RPMI7951 (cell line): ENCODE measurements around the gene DRD3. TPM values are rescaled to one million over a fixed set of nuclear protein-coding genes. Genes with fewer than 3 reads are reported as not detected.

Experiments used
- DNase-seq: peaks from one replicate; pipeline ENCODE4 v3.0.0-alpha.2; 2012; ENCODE audit warnings: low read depth
- total RNA-seq: library from RNA; depleted of rRNA; stranded (reverse); fragments of >200 nt; shearing (Covaris generic); gene quantifications from 2 replicates; pipeline ENCODE4 v1.2.3, GENCODE V29; 2014

DRD3 gene
- total RNA-seq, 1 experiment from 2014 or later: not detected

GRCh38 chr3:114179575-114179974 is 723 bp upstream of the DRD3 start:
- DNase-seq: peak; percentile 42

GRCh38 chr3:114176890-114177289 is 2.0 kb downstream of the DRD3 start:
- no peak for DNase-seq

GRCh38 chr3:114176487-114176886 is 2.4 kb downstream of the DRD3 start:
- no peak for DNase-seq

GRCh38 chr3:114175204-114175987 is 3.5 kb downstream of the DRD3 start:
- no peak for DNase-seq

- no peak for DNase-seq
Observed at GRCh38 chr3:114171677-114172076, 7.2 kb downstream of the DRD3 start.

- no peak for DNase-seq
Observed at GRCh38 chr3:114168150-114168549, 10.7 kb downstream of the DRD3 start.

- DNase-seq: no peak
Observed at GRCh38 chr3:114157321-114157720, 21.5 kb downstream of the DRD3 start.

GRCh38 chr3:114155370-114155821 is 23.5 kb downstream of the DRD3 start:
- DNase-seq: peak; percentile 59

- DNase-seq: no peak
Observed at GRCh38 chr3:114154321-114154821, 24.5 kb downstream of the DRD3 start.

GRCh38 chr3:114152519-114153151 is 26.2 kb downstream of the DRD3 start:
- peak; percentile 94 for DNase-seq

- DNase-seq: no peak
Observed at GRCh38 chr3:114151091-114151490, 27.8 kb downstream of the DRD3 start.

- no peak for DNase-seq
Observed at GRCh38 chr3:114147251-114147650, 31.6 kb downstream of the DRD3 start.

GRCh38 chr3:114144909-114145688 is 33.8 kb downstream of the DRD3 start:
- DNase-seq: peak; percentile 92

GRCh38 chr3:114143817-114144216 is 35.0 kb downstream of the DRD3 start:
- DNase-seq: no peak

- DNase-seq: no peak
Observed at GRCh38 chr3:114139836-114140235, 39.0 kb downstream of the DRD3 start.

- DNase-seq: no peak
Observed at GRCh38 chr3:114133947-114134346, 44.9 kb downstream of the DRD3 start.

GRCh38 chr3:114132500-114132899 is 46.4 kb downstream of the DRD3 start:
- no peak for DNase-seq

- DNase-seq: no peak
Observed at GRCh38 chr3:114128826-114129225, 50.0 kb downstream of the DRD3 start.

- DNase-seq: no peak
Observed at GRCh38 chr3:114128231-114128630, 50.6 kb downstream of the DRD3 start.

GRCh38 chr3:114127517-114127916 is 51.3 kb downstream of the DRD3 start:
- DNase-seq: no peak

GRCh38 chr3:114126461-114126860 is 52.4 kb downstream of the DRD3 start:
- DNase-seq: no peak

- peak; percentile 12 for DNase-seq
Observed at GRCh38 chr3:114122027-114122709, 56.7 kb downstream of the DRD3 start.
